Astrocyte (in vitro differentiated cells and primary cell): Measurements from ENCODE around the gene FBXO8. TPM values are rescaled to one million over a fixed set of nuclear protein-coding genes. Genes with fewer than 3 reads are reported as not detected.

ENCODE experiments used
- DNase-seq: peaks from one replicate; pipeline ENCODE4 v3.0.0-alpha.2; 2010; ENCODE audit warnings: low read depth
- FAIRE-seq: peaks from 2 replicates; lab custom pipeline; 2011; peaks lifted over from hg19 to GRCh38; lab: Jason Lieb, UNC
- H2AFZ ChIP-seq: 2 replicates; pipeline ENCODE4 v1.6.0; 2012; ENCODE audit warnings: low read depth, low read length, inconsistent platforms
- H3K27ac ChIP-seq: 2 replicates; pipeline ENCODE4 v1.5.1; 2011; ENCODE audit warnings: low read depth, low read length, inconsistent platforms
- H3K27me3 ChIP-seq: 2 replicates; pipeline ENCODE4 v1.6.0; 2011; ENCODE audit warnings: low read length, inconsistent platforms; ENCODE audit not compliant: insufficient read depth
- H3K36me3 ChIP-seq: 2 replicates; pipeline ENCODE4 v1.5.1; 2011; ENCODE audit warnings: low read length, inconsistent platforms; ENCODE audit not compliant: insufficient read depth
- H3K4me1 ChIP-seq: 2 replicates; pipeline ENCODE4 v1.5.1; 2011; ENCODE audit warnings: low read length, inconsistent platforms; ENCODE audit not compliant: insufficient read depth
- H3K4me2 ChIP-seq: 2 replicates; pipeline ENCODE4 v1.6.0; 2012; ENCODE audit warnings: low read length, inconsistent platforms
- H3K4me3 ChIP-seq: 2 replicates; pipeline ENCODE4 v1.5.1; 2011; ENCODE audit warnings: low read depth, mild to moderate bottlenecking, low read length, inconsistent platforms; ENCODE audit not compliant: insufficient read depth
- H3K79me2 ChIP-seq: 2 replicates; pipeline ENCODE4 v1.6.0; 2012; ENCODE audit warnings: mild to moderate bottlenecking, low read length, inconsistent platforms; ENCODE audit not compliant: insufficient read depth
- H3K9ac ChIP-seq: 2 replicates; pipeline ENCODE4 v1.6.0; 2012; ENCODE audit warnings: mild to moderate bottlenecking, low read length, inconsistent platforms
- H3K9me3 ChIP-seq: 2 replicates; pipeline ENCODE4 v1.5.1; 2012; ENCODE audit warnings: low read depth, mild to moderate bottlenecking, low read length, inconsistent platforms; ENCODE audit not compliant: insufficient read depth
- H4K20me1 ChIP-seq: 2 replicates; pipeline ENCODE4 v1.6.0; 2012; ENCODE audit warnings: low read length, inconsistent platforms; ENCODE audit not compliant: insufficient read depth
- H3K27ac Mint-ChIP-seq: one replicate; pipeline ENCODE4 v1.8.0; 2021; ENCODE audit warnings: mild to moderate bottlenecking, mixed read lengths; ENCODE audit not compliant: unreplicated experiment
- H3K27me3 Mint-ChIP-seq: one replicate; pipeline ENCODE4 v1.8.0; 2021; ENCODE audit warnings: low read depth, mixed read lengths; ENCODE audit not compliant: unreplicated experiment
- H3K36me3 Mint-ChIP-seq: one replicate; pipeline ENCODE4 v1.8.0; 2021; ENCODE audit warnings: low read depth, mixed read lengths; ENCODE audit not compliant: unreplicated experiment
- H3K4me1 Mint-ChIP-seq: one replicate; pipeline ENCODE4 v1.8.0; 2021; ENCODE audit warnings: low read depth, mixed read lengths; ENCODE audit not compliant: unreplicated experiment
- H3K4me3 Mint-ChIP-seq: one replicate; pipeline ENCODE4 v1.8.0; 2021; ENCODE audit warnings: mild to moderate bottlenecking, moderate library complexity, mixed read lengths; ENCODE audit not compliant: unreplicated experiment
- H3K9me3 Mint-ChIP-seq: one replicate; pipeline ENCODE4 v1.8.0; 2021; ENCODE audit warnings: mild to moderate bottlenecking, mixed read lengths; ENCODE audit not compliant: unreplicated experiment
- EZH2 ChIP-seq: IDR thresholded peaks from 2 replicates; pipeline ENCODE4 v1.6.1; 2012; ENCODE audit warnings: mild to moderate bottlenecking, low read length, inconsistent platforms; ENCODE audit not compliant: insufficient read depth
- total RNA-seq: library from RNA; stranded (reverse); gene quantifications from 2 replicates; pipeline ENCODE4 v1.2.1, GENCODE V29; 2021
- TF ChIP-seq, protein P1 (sequence below): IDR thresholded peaks from 2 replicates; pipeline ENCODE4 v1.5.1; 2011; ENCODE audit warnings: low read depth, mild to moderate bottlenecking, inconsistent platforms, low read length, moderate library complexity; ENCODE audit not compliant: insufficient read depth

Gene FBXO8
- total RNA-seq, 1 donor from 2014 or later, result 13.1 TPM

- no peaks in the 10 kb centered on the region for H3K36me3 Mint-ChIP-seq
- no peak overlapping the region for H3K27ac ChIP-seq
These were observed 89.8 kb downstream of the FBXO8 start for GRCh38 chr4:174193438-174194374.

DNA sequence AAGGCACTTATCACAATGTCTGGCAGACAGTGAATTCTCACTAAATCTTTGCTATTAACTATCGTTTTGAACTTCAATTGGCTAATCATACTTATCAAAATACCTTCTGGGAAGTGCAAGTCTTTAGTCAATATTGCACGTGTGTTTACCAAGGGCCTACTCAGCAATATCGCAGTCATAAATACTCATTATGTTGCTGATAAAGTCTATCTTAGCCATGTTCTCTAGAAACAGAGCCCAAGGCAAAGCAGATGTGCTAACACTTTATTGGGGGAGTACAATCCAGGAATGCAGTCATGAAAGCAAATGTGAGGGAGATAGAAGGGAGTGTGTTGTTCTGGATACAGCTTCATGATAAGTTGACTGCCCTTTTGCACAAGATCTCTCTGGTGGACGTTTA is 90.5 kb downstream of the FBXO8 start:
- H3K79me2 ChIP-seq, result no peaks in the 10 kb centered on the region
- no peak overlapping the region for H3K4me3 Mint-ChIP-seq
- H3K36me3 Mint-ChIP-seq, result no peaks in the 10 kb centered on the region
- no peak overlapping the region for H3K4me3 ChIP-seq
- H3K4me1 Mint-ChIP-seq, result no peaks in the 10 kb centered on the region
- H4K20me1 ChIP-seq, result no peaks in the 10 kb centered on the region
- no peak overlapping the region for H3K4me2 ChIP-seq
- H2AFZ ChIP-seq, result no peak overlapping the region
- no peak overlapping the region for H3K9ac ChIP-seq
- H3K4me1 ChIP-seq, result no peaks in the 10 kb centered on the region
- FAIRE-seq (no peak), DNase-seq (no peak)
- no peaks in the 10 kb centered on the region for H3K27me3 ChIP-seq
- no peak overlapping the region for H3K27ac ChIP-seq
- no peak overlapping the region for H3K27ac Mint-ChIP-seq
- no peaks in the 10 kb centered on the region for H3K9me3 Mint-ChIP-seq
- no peaks in the 10 kb centered on the region for H3K36me3 ChIP-seq
- no peak for TF ChIP-seq EZH2
- TF ChIP-seq, protein P1, sequence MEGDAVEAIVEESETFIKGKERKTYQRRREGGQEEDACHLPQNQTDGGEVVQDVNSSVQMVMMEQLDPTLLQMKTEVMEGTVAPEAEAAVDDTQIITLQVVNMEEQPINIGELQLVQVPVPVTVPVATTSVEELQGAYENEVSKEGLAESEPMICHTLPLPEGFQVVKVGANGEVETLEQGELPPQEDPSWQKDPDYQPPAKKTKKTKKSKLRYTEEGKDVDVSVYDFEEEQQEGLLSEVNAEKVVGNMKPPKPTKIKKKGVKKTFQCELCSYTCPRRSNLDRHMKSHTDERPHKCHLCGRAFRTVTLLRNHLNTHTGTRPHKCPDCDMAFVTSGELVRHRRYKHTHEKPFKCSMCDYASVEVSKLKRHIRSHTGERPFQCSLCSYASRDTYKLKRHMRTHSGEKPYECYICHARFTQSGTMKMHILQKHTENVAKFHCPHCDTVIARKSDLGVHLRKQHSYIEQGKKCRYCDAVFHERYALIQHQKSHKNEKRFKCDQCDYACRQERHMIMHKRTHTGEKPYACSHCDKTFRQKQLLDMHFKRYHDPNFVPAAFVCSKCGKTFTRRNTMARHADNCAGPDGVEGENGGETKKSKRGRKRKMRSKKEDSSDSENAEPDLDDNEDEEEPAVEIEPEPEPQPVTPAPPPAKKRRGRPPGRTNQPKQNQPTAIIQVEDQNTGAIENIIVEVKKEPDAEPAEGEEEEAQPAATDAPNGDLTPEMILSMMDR, result no peak
- peaks cover 5% of the 10 kb centered on the region for H3K27me3 Mint-ChIP-seq
- H3K9me3 ChIP-seq, result no peaks in the 10 kb centered on the region

More at GRCh38 chr4:174193438-174194374, 89.8 kb downstream of the FBXO8 start:
- H3K9ac ChIP-seq, result no peak overlapping the region
- Mint-ChIP-seq H3K4me3 (no peak overlapping the region), H3K27ac (no peak overlapping the region), H3K9me3 (no peaks in the 10 kb centered on the region), H3K4me1 (no peaks in the 10 kb centered on the region), H3K27me3 (peaks cover 5% of the 10 kb centered on the region)
- DNase-seq (no peak), FAIRE-seq (no peak)
- TF ChIP-seq EZH2, result no peak
- TF ChIP-seq, protein P1, result no peak
- no peak overlapping the region for H2AFZ ChIP-seq
- H3K27me3 ChIP-seq, result no peaks in the 10 kb centered on the region
- H4K20me1 ChIP-seq, result no peaks in the 10 kb centered on the region
- no peaks in the 10 kb centered on the region for H3K79me2 ChIP-seq
- H3K4me2 ChIP-seq, result no peak overlapping the region
- no peaks in the 10 kb centered on the region for H3K36me3 ChIP-seq
- H3K4me3 ChIP-seq, result no peak overlapping the region
- no peaks in the 10 kb centered on the region for H3K9me3 ChIP-seq
- no peaks in the 10 kb centered on the region for H3K4me1 ChIP-seq
